PC-9 (cell line): Measurements from ENCODE around the gene HPRT1. TPM values are rescaled to one million over a fixed set of nuclear protein-coding genes. Genes with fewer than 3 reads are reported as not detected.

Experiments used
- BruUV-seq: library from RNA; stranded (reverse); fragments of 400-500 nt; replicated peaks from 2 replicates; lab custom pipeline; 2021; lab: Mats Ljungman, UMichigan
- CTCF ChIA-PET: fragments of 300-600 bp; sonication (Branson Sonifier 250); formaldehyde crosslinking; loops from one replicate; lab custom pipeline; 2022; ENCODE audit warnings: antibody characterized with exemption; lab: Charles Lee
- POLR2A ChIA-PET: fragments of 300-600 bp; sonication (Branson Sonifier 250); formaldehyde crosslinking; loops from one replicate; lab custom pipeline; 2022; ENCODE audit warnings: antibody characterized with exemption; ENCODE audit not compliant: unreplicated experiment; lab: Charles Lee
- DNase-seq, 2 experiments: peaks; one replicate each; pipeline versions ENCODE4 v3.0.0 to v3.0.0-alpha.2; 2015 to 2022; ENCODE audit warnings: mixed read lengths in 1 of 2
- H2AFZ ChIP-seq: fragments of 200-600 bp; sonication (generic); 2 replicates; pipeline ENCODE4 v1.8.1; 2017; ENCODE audit warnings: antibody characterized with exemption
- H3F3A ChIP-seq: fragments of 200-600 bp; sonication (generic); 2 replicates; pipeline ENCODE4 v1.8.1; 2017; ENCODE audit warnings: antibody characterized with exemption, mild to moderate bottlenecking, low read depth; ENCODE audit not compliant: insufficient read depth
- H3K27ac ChIP-seq: fragments of 200-600 bp; sonication (generic); 2 replicates; pipeline ENCODE4 v1.6.1; 2016; ENCODE audit warnings: mixed run types
- H3K27me3 ChIP-seq: fragments of 200-600 bp; sonication (generic); 2 replicates; pipeline ENCODE4 v1.6.1; 2016; ENCODE audit warnings: low read depth, mixed run types; ENCODE audit not compliant: insufficient read depth
- H3K36me3 ChIP-seq: fragments of 200-600 bp; sonication (generic); 2 replicates; pipeline ENCODE4 v1.6.1; 2016; ENCODE audit warnings: low read depth, mixed run types
- H3K4me1 ChIP-seq: fragments of 200-600 bp; sonication (generic); replicated peaks from 2 replicates; pipeline ENCODE4 v1.6.1; 2016; ENCODE audit warnings: mixed run types; ENCODE audit not compliant: insufficient read depth
- H3K4me2 ChIP-seq: fragments of 200-600 bp; sonication (generic); 2 replicates; pipeline ENCODE4 v1.6.1; 2017; ENCODE audit warnings: mixed run types
- H3K4me3 ChIP-seq: fragments of 200-600 bp; sonication (generic); 2 replicates; pipeline ENCODE4 v1.6.1; 2016; ENCODE audit warnings: mixed run types
- H3K79me2 ChIP-seq: fragments of 200-600 bp; sonication (generic); 2 replicates; pipeline ENCODE4 v1.6.1; 2017; ENCODE audit warnings: low read depth, mixed run types
- H3K9me2 ChIP-seq: fragments of 200-600 bp; sonication (generic); 2 replicates; pipeline ENCODE4 v1.8.1; 2017; ENCODE audit warnings: mild to moderate bottlenecking; ENCODE audit not compliant: insufficient read depth
- H3K9me3 ChIP-seq: fragments of 200-600 bp; sonication (generic); 2 replicates; pipeline ENCODE4 v1.8.1; 2016; ENCODE audit warnings: low read depth; ENCODE audit not compliant: insufficient read depth
- H4K20me1 ChIP-seq: fragments of 200-600 bp; sonication (generic); 2 replicates; pipeline ENCODE4 v1.8.1; 2017; ENCODE audit not compliant: insufficient read depth
- CTCF ChIP-seq: fragments of 200-600 bp; sonication (generic); conservative IDR thresholded peaks from 2 replicates; pipeline ENCODE4 v1.6.1; 2017; ENCODE audit warnings: mixed run types, antibody characterized with exemption, mild to moderate bottlenecking, moderate library complexity
- EZH2 ChIP-seq: fragments of 200-600 bp; sonication (generic); IDR thresholded peaks from 2 replicates; pipeline ENCODE4 v1.8.0; 2017; ENCODE audit warnings: antibody characterized with exemption, low read depth
- intact Hi-C: fragments of 100-400 bp; cut with micrococcal nuclease; formaldehyde crosslinking; loops from one replicate; pipeline ENCODE4 v1.10.0; 2022; ENCODE audit not compliant: unreplicated experiment
- total RNA-seq: library from RNA; stranded (reverse); gene quantifications from 2 replicates; pipeline ENCODE4 v1.2.3, GENCODE V29; 2021

HPRT1 gene
- total RNA-seq, 1 experiment from 2014 or later: 61.7 TPM

GRCh38 chrX:134530845-134531244 lies 70.9 kb downstream of the HPRT1 start:
- peaks cover 7% of the 10 kb centered on the region; the same call in 1 of the 2 replicates for H3F3A ChIP-seq
- no TSS peak for BruUV-seq
- H3K27ac ChIP-seq: no peak overlapping the region
- intact Hi-C loops: no loop called here
- no peaks in the 10 kb centered on the region for H4K20me1 ChIP-seq
- no peaks in the 10 kb centered on the region for H3K79me2 ChIP-seq
- no peak overlapping the region for H3K4me2 ChIP-seq
- CTCF ChIA-PET: no interaction called here
- no peaks in the 10 kb centered on the region for H3K36me3 ChIP-seq
- no peaks in the 10 kb centered on the region for H3K27me3 ChIP-seq
- TF ChIP-seq EZH2 (no peak), CTCF (no peak)
- H3K4me3 ChIP-seq: no peak overlapping the region
- H3K9me2 ChIP-seq: no peaks in the 10 kb centered on the region
- no peaks in the 10 kb centered on the region for H3K9me3 ChIP-seq
- POLR2A ChIA-PET: no interaction called here
- no peak for DNase-seq
- no peak overlapping the region for H2AFZ ChIP-seq
- H3K4me1 ChIP-seq: peaks cover 21% of the 10 kb centered on the region

- intact Hi-C loops: no loop called here
- no peaks in the 10 kb centered on the region for H3K27me3 ChIP-seq
- H3K4me1 ChIP-seq: peaks cover 38% of the 10 kb centered on the region
- no peak overlapping the region for H2AFZ ChIP-seq
- DNase-seq: no peak
- ChIA-PET POLR2A (interaction anchor here (0.7 kb wide), 1 partner anchor 256 kb away, joined by 7 read pairs; no protein-coding TSS in a partner anchor), CTCF (no interaction called here)
- H3K9me2 ChIP-seq: no peaks in the 10 kb centered on the region
- no peak overlapping the region for H3K4me3 ChIP-seq
- no TSS peak for BruUV-seq
- peaks cover 18% of the 10 kb centered on the region; the same call in 1 of the 2 replicates for H3F3A ChIP-seq
- H3K27ac ChIP-seq: no peak overlapping the region
- no peaks in the 10 kb centered on the region for H3K36me3 ChIP-seq
- H3K9me3 ChIP-seq: no peaks in the 10 kb centered on the region
- no peaks in the 10 kb centered on the region for H3K79me2 ChIP-seq
- H4K20me1 ChIP-seq: no peaks in the 10 kb centered on the region
- 0 out of 2 replicates have a peak overlapping the region, but pooled peaks have one; percentile 29 for H3K4me2 ChIP-seq
- TF ChIP-seq CTCF (no peak), EZH2 (no peak)
Observed at GRCh38 chrX:134533352-134533751, 73.4 kb downstream of the HPRT1 start.

GRCh38 chrX:134533952-134534351 lies 74.0 kb downstream of the HPRT1 start:
- no peaks in the 10 kb centered on the region for H3K79me2 ChIP-seq
- H3K27ac ChIP-seq: no peak overlapping the region
- H3K36me3 ChIP-seq: no peaks in the 10 kb centered on the region
- DNase-seq: no peak
- H2AFZ ChIP-seq: no peak overlapping the region
- H3K4me1 ChIP-seq: peaks cover 40% of the 10 kb centered on the region
- H3K4me2 ChIP-seq: no peak overlapping the region
- no TSS peak for BruUV-seq
- H3K4me3 ChIP-seq: no peak overlapping the region
- intact Hi-C loops: no loop called here
- ChIA-PET CTCF (no interaction called here), POLR2A (no interaction called here)
- no peaks in the 10 kb centered on the region for H4K20me1 ChIP-seq
- no peak for TF ChIP-seq EZH2
- H3K9me2 ChIP-seq: no peaks in the 10 kb centered on the region
- H3F3A ChIP-seq: peaks cover 18% of the 10 kb centered on the region; the same call in 1 of the 2 replicates
- no peaks in the 10 kb centered on the region for H3K9me3 ChIP-seq
- H3K27me3 ChIP-seq: no peaks in the 10 kb centered on the region
